ENCODE data around the gene STAG1. TPM values are rescaled to one million over a fixed set of nuclear protein-coding genes. Genes with fewer than 3 reads are reported as not detected.

STAG1 gene
- total RNA-seq, 2 donors from 2014 or later: 26.2 to 28.3 TPM

- peaks cover 0 to 3% (median 0%) of the 10 kb centered on the region in 3 donors for H3K9me3 ChIP-seq
- no peak overlapping the region for H3K4me3 ChIP-seq
- intact Hi-C loops (cut with DNase I): no loop called here
- DNase-seq (no peak), ATAC-seq (no peak)
- peaks cover 11% of the 10 kb centered on the region for H3K4me1 ChIP-seq
- no peaks in the 10 kb centered on the region for H3K36me3 ChIP-seq (replicated peaks in 1 of 2; ENCODE audit: insufficient read depth in 1 of 2, low read depth in 2 of 2)
- 89 to 91% methylated on average over 3 of the region's 3 CpGs for WGBS, 2 donors
- no peak overlapping the region for H3K27ac ChIP-seq
- no peaks in the 10 kb centered on the region for H3K27me3 ChIP-seq
- TF ChIP-seq POLR2A (IDR thresholded peaks at IDR 0.05) (no peak), CTCF (IDR thresholded peaks at IDR 0.05) (no peak)
These were observed 94.7 kb downstream of the STAG1 start for GRCh38 chr3:136657526-136657925.

- DNase-seq (no peak), ATAC-seq (no peak)
- H3K9me3 ChIP-seq: peaks cover 0 to 3% (median 0%) of the 10 kb centered on the region in 3 donors
- no peak overlapping the region for H3K4me3 ChIP-seq
- intact Hi-C loops (cut with DNase I): no loop called here
- no peaks in the 10 kb centered on the region for H3K36me3 ChIP-seq (replicated peaks in 1 of 2; ENCODE audit: insufficient read depth in 1 of 2, low read depth in 2 of 2)
- TF ChIP-seq CTCF (IDR thresholded peaks at IDR 0.05) (no peak), POLR2A (IDR thresholded peaks at IDR 0.05) (no peak)
- H3K4me1 ChIP-seq: peaks cover 3% of the 10 kb centered on the region
- no peaks in the 10 kb centered on the region for H3K27me3 ChIP-seq
- H3K27ac ChIP-seq: no peak overlapping the region
These were observed 98.5 kb downstream of the STAG1 start for GRCh38 chr3:136653628-136654027.

DNA sequence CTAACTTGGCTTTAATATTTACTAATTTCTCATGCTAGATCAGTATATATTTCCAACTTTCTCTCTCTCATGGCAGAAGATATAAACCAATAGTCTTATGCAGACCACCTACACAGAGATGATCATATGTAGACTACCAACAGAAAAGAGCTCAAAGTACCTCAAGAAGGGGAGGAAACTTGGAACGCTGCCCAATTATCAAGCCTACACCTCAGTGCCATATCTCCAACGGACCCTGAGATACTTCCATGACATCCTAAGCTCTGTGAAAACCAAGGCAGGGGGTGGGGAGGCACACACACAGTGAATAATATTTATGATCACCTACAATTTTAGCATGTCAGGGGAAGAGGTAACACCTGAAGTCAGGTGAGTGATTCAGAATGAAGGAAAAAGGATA, 100.6 kb downstream of the STAG1 start:
- WGBS, 2 donors: 32 to 53% methylated on average over 2 of the region's 2 CpGs
- ATAC-seq: no peak
- H3K27ac ChIP-seq: no peak overlapping the region
- DNase-seq: no peak
- TF ChIP-seq CTCF (IDR thresholded peaks at IDR 0.05) (no peak), POLR2A (IDR thresholded peaks at IDR 0.05) (no peak)
- no peaks in the 10 kb centered on the region for H3K27me3 ChIP-seq
- intact Hi-C loops (cut with DNase I): no loop called here
- no peak overlapping the region for H3K4me3 ChIP-seq
- peaks cover 0 to 3% (median 0%) of the 10 kb centered on the region in 3 donors for H3K9me3 ChIP-seq
- peaks cover 3% of the 10 kb centered on the region for H3K4me1 ChIP-seq
- no peaks in the 10 kb centered on the region for H3K36me3 ChIP-seq (replicated peaks in 1 of 2; ENCODE audit: insufficient read depth in 1 of 2, low read depth in 2 of 2)

DNA sequence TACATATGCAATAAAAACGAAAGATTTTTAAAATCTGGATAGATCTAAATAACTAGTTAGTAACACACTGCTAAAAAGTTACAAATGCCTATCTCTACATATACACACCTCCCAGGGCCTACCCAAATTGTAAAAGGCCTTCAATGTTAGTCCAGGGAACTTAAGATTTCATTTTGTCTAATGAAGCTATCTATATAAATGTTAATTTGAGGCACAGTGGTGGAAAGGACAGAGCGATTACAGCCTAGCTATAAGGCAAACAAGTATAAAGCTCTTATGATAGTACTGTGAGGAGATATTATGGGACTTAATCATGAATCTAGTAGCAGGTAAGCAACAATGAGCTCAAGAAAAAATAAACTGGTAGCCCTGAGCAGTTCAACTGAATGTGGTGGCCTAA, 101.7 kb downstream of the STAG1 start:
- intact Hi-C loops (cut with DNase I): no loop called here
- Histone ChIP-seq H3K9me3 (peaks cover 0 to 3% (median 0%) of the 10 kb centered on the region in 3 donors), H3K4me1 (peaks cover 3% of the 10 kb centered on the region), H3K27me3 (no peaks in the 10 kb centered on the region), H3K4me3 (no peak overlapping the region), H3K27ac (no peak overlapping the region), H3K36me3 (replicated peaks in 1 of 2; ENCODE audit: insufficient read depth in 1 of 2, low read depth in 2 of 2) (no peaks in the 10 kb centered on the region)
- DNase-seq: no peak
- TF ChIP-seq POLR2A (IDR thresholded peaks at IDR 0.05) (no peak), CTCF (IDR thresholded peaks at IDR 0.05) (no peak)
- ATAC-seq: no peak
- 86 to 91% methylated on average over 2 of the region's 2 CpGs for WGBS, 2 donors

GRCh38 chr3:136645915-136646314, 106.3 kb downstream of the STAG1 start:
- Histone ChIP-seq H3K4me1 (peaks cover 9% of the 10 kb centered on the region), H3K4me3 (no peak overlapping the region), H3K36me3 (replicated peaks in 1 of 2; ENCODE audit: insufficient read depth in 1 of 2, low read depth in 2 of 2) (no peaks in the 10 kb centered on the region), H3K9me3 (no peaks in the 10 kb centered on the region), H3K27me3 (no peaks in the 10 kb centered on the region), H3K27ac (no peak overlapping the region)
- DNase-seq (no peak), ATAC-seq (no peak)
- TF ChIP-seq CTCF (IDR thresholded peaks at IDR 0.05) (no peak), POLR2A (IDR thresholded peaks at IDR 0.05) (no peak)
- WGBS, 2 donors: 96 to 97% methylated on average over 2 of the region's 2 CpGs
- intact Hi-C loops (cut with DNase I): no loop called here

Data from body of pancreas (tissue), 4 donors.